Astrocyte (in vitro differentiated cells and primary cell): ENCODE results near the gene FAM168A.

ENCODE experiments used
- EZH2 ChIP-seq: IDR thresholded peaks from 2 replicates; pipeline ENCODE4 v1.6.1; 2012; ENCODE audit warnings: mild to moderate bottlenecking, low read length, inconsistent platforms; ENCODE audit not compliant: insufficient read depth
- TF ChIP-seq, protein P1 (sequence below): IDR thresholded peaks from 2 replicates; pipeline ENCODE4 v1.5.1; 2011; ENCODE audit warnings: low read depth, mild to moderate bottlenecking, inconsistent platforms, low read length, moderate library complexity; ENCODE audit not compliant: insufficient read depth

DNA sequence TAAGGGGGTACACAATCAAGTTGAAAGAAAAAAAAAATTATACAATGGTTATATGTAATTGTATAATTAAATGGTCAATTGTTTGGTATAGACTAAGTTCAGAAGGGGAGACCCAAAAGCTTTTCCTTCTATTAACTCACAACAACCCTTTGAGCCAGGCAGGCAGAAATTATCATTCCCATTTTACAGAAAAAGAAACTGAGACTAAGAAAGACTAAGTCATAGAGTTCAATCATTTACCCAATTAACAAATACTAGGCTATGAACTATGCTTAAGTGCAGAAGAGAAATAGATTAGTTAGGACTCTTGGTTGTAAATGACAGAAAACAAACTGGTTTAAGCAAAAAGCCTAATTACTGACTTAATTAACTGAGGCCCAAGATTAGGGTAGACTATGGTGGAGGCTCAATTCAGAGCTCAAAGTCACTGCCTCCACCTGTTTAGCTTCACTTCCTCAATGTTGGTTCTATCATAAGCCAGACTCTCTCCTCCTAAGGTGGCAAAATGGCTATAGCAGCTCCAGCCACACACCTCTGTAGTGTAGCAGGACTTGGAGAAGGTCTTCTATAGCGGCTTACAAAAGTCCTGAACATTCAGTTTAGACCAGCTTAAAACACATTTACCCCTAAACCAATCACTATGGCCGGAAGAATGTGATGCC lies 34.2 kb downstream of the FAM168A start:
- TF ChIP-seq, protein P1, sequence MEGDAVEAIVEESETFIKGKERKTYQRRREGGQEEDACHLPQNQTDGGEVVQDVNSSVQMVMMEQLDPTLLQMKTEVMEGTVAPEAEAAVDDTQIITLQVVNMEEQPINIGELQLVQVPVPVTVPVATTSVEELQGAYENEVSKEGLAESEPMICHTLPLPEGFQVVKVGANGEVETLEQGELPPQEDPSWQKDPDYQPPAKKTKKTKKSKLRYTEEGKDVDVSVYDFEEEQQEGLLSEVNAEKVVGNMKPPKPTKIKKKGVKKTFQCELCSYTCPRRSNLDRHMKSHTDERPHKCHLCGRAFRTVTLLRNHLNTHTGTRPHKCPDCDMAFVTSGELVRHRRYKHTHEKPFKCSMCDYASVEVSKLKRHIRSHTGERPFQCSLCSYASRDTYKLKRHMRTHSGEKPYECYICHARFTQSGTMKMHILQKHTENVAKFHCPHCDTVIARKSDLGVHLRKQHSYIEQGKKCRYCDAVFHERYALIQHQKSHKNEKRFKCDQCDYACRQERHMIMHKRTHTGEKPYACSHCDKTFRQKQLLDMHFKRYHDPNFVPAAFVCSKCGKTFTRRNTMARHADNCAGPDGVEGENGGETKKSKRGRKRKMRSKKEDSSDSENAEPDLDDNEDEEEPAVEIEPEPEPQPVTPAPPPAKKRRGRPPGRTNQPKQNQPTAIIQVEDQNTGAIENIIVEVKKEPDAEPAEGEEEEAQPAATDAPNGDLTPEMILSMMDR = no peak
- TF ChIP-seq EZH2 = no peak
